ENCODE results near the gene UMOD.

DNA sequence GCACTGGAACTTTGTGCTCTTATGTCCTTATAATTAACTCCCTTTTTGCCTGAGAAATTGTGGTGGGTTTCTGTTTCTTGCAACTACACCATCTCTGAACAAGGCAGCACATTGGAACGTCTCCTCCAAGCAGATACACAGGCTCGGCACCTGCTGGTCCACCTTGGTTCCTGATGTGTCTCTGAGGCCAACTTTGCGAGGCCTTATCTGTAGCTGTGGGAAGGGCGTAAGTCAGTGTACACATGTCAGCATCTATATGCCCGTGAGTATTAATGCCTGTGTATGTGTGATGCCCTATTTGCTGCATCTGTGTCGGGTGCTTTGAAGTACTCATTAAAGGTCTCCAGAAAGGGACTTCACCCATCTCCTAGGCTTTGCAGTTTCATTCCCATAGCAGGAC, 42.7 kb downstream of the UMOD start:
- no peak for TF ChIP-seq ZBTB7A (IDR thresholded peaks at IDR 0.05; ENCODE audit: low read depth)
- no peak for TF ChIP-seq CEBPB (IDR thresholded peaks at IDR 0.05)
- TF ChIP-seq FOXM1 (IDR thresholded peaks at IDR 0.05; ENCODE audit: borderline replicate concordance, low read depth) = no peak
- TF ChIP-seq RAD21 (IDR thresholded peaks at IDR 0.05; ENCODE audit: low read depth) = no peak
- TF ChIP-seq EP300 (IDR thresholded peaks at IDR 0.05; ENCODE audit: borderline replicate concordance) = no peak
- TF ChIP-seq, protein P1, sequence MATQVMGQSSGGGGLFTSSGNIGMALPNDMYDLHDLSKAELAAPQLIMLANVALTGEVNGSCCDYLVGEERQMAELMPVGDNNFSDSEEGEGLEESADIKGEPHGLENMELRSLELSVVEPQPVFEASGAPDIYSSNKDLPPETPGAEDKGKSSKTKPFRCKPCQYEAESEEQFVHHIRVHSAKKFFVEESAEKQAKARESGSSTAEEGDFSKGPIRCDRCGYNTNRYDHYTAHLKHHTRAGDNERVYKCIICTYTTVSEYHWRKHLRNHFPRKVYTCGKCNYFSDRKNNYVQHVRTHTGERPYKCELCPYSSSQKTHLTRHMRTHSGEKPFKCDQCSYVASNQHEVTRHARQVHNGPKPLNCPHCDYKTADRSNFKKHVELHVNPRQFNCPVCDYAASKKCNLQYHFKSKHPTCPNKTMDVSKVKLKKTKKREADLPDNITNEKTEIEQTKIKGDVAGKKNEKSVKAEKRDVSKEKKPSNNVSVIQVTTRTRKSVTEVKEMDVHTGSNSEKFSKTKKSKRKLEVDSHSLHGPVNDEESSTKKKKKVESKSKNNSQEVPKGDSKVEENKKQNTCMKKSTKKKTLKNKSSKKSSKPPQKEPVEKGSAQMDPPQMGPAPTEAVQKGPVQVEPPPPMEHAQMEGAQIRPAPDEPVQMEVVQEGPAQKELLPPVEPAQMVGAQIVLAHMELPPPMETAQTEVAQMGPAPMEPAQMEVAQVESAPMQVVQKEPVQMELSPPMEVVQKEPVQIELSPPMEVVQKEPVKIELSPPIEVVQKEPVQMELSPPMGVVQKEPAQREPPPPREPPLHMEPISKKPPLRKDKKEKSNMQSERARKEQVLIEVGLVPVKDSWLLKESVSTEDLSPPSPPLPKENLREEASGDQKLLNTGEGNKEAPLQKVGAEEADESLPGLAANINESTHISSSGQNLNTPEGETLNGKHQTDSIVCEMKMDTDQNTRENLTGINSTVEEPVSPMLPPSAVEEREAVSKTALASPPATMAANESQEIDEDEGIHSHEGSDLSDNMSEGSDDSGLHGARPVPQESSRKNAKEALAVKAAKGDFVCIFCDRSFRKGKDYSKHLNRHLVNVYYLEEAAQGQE (IDR thresholded peaks at IDR 0.05; ENCODE audit: low read depth) = no peak

Data from Ishikawa (cell line).